SK-N-SH treated with all-trans-retinoic acid at 6 μM for 48 hours (cell line): Measurements from ENCODE around the gene SIGLEC9.

Experiments
- ATAC-seq: fragments of 200-7000 bp; cut with Tn5 transposase; 3 replicates; pipeline ENCODE4 v1.9.1; 2020; ENCODE audit warnings: mild to moderate bottlenecking, moderate library complexity
- ARNTL ChIP-seq: fragments of 450-650 bp; formaldehyde crosslinking; IDR thresholded peaks from 2 replicates; pipeline ENCODE4 v1.5.0; 2020; ENCODE audit warnings: low read depth, mild to moderate bottlenecking, moderate library complexity, borderline replicate concordance
- ESRRG ChIP-seq: fragments of 250-450 bp; sonication (Bioruptor Pico); IDR thresholded peaks from 2 replicates; pipeline ENCODE4 v1.6.1; 2021; ENCODE audit warnings: mild to moderate bottlenecking
- ISL1 ChIP-seq: fragments of 250-450 bp; sonication (Bioruptor Pico); IDR thresholded peaks from 2 replicates; pipeline ENCODE4 v2.1.2; 2022; ENCODE audit warnings: mild to moderate bottlenecking, moderate library complexity
- OSR1 ChIP-seq: fragments of 250-450 bp; sonication (Bioruptor Pico); IDR thresholded peaks from 2 replicates; pipeline ENCODE4 v1.8.0; 2022; ENCODE audit warnings: moderate library complexity, mild to moderate bottlenecking, inconsistent platforms
- PPARA ChIP-seq: fragments of 250-450 bp; sonication (Bioruptor Pico); IDR thresholded peaks from 2 replicates; pipeline ENCODE4 v1.5.0; 2020; ENCODE audit warnings: mild to moderate bottlenecking, borderline replicate concordance
- RARB ChIP-seq: fragments of 250-450 bp; sonication (Bioruptor Pico); IDR thresholded peaks from 2 replicates; pipeline ENCODE4 v1.8.0; 2021; ENCODE audit warnings: mild to moderate bottlenecking, moderate library complexity
- TCF4 ChIP-seq: fragments of 250-450 bp; sonication (Bioruptor Pico); IDR thresholded peaks from 2 replicates; pipeline ENCODE4 v1.8.0; 2021; ENCODE audit warnings: mild to moderate bottlenecking, moderate library complexity, borderline replicate concordance
- TOX ChIP-seq: fragments of 250-450 bp; sonication (Bioruptor Pico); IDR thresholded peaks from 2 replicates; pipeline ENCODE4 v1.8.0; 2021; ENCODE audit warnings: mild to moderate bottlenecking, moderate library complexity, borderline replicate concordance
- ZC3H10 ChIP-seq: fragments of 250-450 bp; sonication (Bioruptor Pico); IDR thresholded peaks from 2 replicates; pipeline ENCODE4 v1.5.1; 2021; ENCODE audit warnings: mild to moderate bottlenecking, moderate library complexity
- ZNF70 ChIP-seq: fragments of 450-650 bp; formaldehyde crosslinking; IDR thresholded peaks from 2 replicates; pipeline ENCODE4 v1.5.0; 2020; ENCODE audit warnings: mild to moderate bottlenecking, moderate library complexity
- ZNF8 ChIP-seq: fragments of 450-650 bp; formaldehyde crosslinking; IDR thresholded peaks from 2 replicates; pipeline ENCODE4 v1.5.0; 2020; ENCODE audit warnings: mild to moderate bottlenecking, moderate library complexity
- TF ChIP-seq, protein P1 (sequence below): fragments of 250-450 bp; sonication (Bioruptor Pico); IDR thresholded peaks from 2 replicates; pipeline ENCODE4 v1.5.1; 2020; ENCODE audit warnings: low read depth, mild to moderate bottlenecking, moderate library complexity
- TF ChIP-seq, protein P2 (sequence below): fragments of 250-450 bp; sonication (Bioruptor Pico); IDR thresholded peaks from 2 replicates; pipeline ENCODE4 v1.8.0; 2020; ENCODE audit warnings: mild to moderate bottlenecking, moderate library complexity, borderline replicate concordance
- TF ChIP-seq, protein P3 (sequence below): fragments of 250-450 bp; sonication (Bioruptor Pico); IDR thresholded peaks from 2 replicates; pipeline ENCODE4 v1.5.0; 2020; ENCODE audit warnings: mild to moderate bottlenecking, moderate library complexity
- TF ChIP-seq, protein P4 (sequence below): fragments of 250-450 bp; sonication (Bioruptor Pico); IDR thresholded peaks from 2 replicates; pipeline ENCODE4 v1.5.1; 2021; ENCODE audit warnings: mild to moderate bottlenecking, moderate library complexity
- TF ChIP-seq, protein P5 (sequence below): fragments of 250-450 bp; sonication (Bioruptor Pico); IDR thresholded peaks from 2 replicates; pipeline ENCODE4 v1.8.0; 2021; ENCODE audit warnings: low read depth, mild to moderate bottlenecking, moderate library complexity, borderline replicate concordance

The SIGLEC9 gene

DNA sequence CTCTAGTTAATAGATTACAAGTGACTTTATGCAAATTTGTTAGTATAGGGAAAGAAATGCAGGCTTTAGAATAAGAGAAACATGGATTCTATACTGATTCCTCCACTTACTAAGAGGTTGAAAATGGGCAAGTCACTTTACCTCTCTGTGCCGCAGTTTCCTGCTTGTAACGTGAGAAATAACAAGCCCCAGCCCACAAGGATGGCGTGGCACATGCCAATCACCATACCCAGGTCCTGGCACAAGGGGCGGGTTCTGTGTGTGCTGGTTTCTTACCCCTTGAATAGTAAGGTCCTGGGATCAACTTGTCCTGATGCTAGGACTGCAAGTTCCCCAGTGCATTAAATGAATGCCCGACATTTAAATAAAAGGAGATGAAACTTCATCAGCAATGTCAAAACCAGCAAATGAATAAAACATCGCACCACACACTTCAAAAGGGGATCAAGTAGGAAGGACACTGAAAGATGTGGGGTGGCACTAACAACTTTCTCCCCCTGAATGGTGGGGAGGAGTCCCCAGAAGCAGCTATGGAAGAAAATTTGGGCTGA is 7.9 kb upstream of the SIGLEC9 start:
- TF ChIP-seq TCF4 (CRISPR knock-in tag) (no peak), ZNF70 (CRISPR knock-in tag) (no peak), RARB (CRISPR knock-in tag) (no peak), TOX (CRISPR knock-in tag) (no peak), PPARA (CRISPR knock-in tag) (no peak), ESRRG (no peak), OSR1 (CRISPR knock-in tag) (no peak)
- TF ChIP-seq, protein P1, sequence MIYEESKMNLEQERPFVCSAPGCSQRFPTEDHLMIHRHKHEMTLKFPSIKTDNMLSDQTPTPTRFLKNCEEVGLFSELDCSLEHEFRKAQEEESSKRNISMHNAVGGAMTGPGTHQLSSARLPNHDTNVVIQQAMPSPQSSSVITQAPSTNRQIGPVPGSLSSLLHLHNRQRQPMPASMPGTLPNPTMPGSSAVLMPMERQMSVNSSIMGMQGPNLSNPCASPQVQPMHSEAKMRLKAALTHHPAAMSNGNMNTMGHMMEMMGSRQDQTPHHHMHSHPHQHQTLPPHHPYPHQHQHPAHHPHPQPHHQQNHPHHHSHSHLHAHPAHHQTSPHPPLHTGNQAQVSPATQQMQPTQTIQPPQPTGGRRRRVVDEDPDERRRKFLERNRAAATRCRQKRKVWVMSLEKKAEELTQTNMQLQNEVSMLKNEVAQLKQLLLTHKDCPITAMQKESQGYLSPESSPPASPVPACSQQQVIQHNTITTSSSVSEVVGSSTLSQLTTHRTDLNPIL, result no peak
- TF ChIP-seq, protein P2, sequence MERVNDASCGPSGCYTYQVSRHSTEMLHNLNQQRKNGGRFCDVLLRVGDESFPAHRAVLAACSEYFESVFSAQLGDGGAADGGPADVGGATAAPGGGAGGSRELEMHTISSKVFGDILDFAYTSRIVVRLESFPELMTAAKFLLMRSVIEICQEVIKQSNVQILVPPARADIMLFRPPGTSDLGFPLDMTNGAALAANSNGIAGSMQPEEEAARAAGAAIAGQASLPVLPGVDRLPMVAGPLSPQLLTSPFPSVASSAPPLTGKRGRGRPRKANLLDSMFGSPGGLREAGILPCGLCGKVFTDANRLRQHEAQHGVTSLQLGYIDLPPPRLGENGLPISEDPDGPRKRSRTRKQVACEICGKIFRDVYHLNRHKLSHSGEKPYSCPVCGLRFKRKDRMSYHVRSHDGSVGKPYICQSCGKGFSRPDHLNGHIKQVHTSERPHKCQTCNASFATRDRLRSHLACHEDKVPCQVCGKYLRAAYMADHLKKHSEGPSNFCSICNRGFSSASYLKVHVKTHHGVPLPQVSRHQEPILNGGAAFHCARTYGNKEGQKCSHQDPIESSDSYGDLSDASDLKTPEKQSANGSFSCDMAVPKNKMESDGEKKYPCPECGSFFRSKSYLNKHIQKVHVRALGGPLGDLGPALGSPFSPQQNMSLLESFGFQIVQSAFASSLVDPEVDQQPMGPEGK (CRISPR knock-in tag), result no peak
- TF ChIP-seq, protein P3, sequence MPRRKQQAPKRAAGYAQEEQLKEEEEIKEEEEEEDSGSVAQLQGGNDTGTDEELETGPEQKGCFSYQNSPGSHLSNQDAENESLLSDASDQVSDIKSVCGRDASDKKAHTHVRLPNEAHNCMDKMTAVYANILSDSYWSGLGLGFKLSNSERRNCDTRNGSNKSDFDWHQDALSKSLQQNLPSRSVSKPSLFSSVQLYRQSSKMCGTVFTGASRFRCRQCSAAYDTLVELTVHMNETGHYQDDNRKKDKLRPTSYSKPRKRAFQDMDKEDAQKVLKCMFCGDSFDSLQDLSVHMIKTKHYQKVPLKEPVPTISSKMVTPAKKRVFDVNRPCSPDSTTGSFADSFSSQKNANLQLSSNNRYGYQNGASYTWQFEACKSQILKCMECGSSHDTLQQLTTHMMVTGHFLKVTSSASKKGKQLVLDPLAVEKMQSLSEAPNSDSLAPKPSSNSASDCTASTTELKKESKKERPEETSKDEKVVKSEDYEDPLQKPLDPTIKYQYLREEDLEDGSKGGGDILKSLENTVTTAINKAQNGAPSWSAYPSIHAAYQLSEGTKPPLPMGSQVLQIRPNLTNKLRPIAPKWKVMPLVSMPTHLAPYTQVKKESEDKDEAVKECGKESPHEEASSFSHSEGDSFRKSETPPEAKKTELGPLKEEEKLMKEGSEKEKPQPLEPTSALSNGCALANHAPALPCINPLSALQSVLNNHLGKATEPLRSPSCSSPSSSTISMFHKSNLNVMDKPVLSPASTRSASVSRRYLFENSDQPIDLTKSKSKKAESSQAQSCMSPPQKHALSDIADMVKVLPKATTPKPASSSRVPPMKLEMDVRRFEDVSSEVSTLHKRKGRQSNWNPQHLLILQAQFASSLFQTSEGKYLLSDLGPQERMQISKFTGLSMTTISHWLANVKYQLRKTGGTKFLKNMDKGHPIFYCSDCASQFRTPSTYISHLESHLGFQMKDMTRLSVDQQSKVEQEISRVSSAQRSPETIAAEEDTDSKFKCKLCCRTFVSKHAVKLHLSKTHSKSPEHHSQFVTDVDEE (CRISPR knock-in tag), result no peak
- ATAC-seq, result no peak

DNA sequence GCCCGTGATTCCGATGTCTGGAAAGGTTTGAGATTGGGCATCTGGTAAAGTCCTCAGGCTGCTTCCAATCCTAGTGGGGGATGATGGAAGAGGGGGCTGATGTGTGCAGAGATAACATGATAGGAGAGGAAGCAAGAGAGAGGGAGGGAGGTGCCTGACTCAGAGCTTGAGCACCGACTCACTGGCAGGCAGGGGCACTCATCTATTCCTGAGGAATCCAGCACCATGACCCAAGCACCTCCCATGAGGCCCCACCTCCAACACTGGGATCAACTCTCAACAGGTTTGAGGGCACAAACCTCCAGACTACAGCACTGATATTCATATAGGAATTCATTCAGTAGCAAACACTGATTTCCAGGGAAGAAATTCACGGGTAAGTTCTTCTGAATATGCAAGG is 5.6 kb upstream of the SIGLEC9 start:
- no peak for TF ChIP-seq RARB (CRISPR knock-in tag)
- no peak for TF ChIP-seq ZNF70 (CRISPR knock-in tag)
- TF ChIP-seq ARNTL, result no peak
- no peak for TF ChIP-seq ZC3H10
- no peak for TF ChIP-seq OSR1 (CRISPR knock-in tag)
- TF ChIP-seq, protein P4, sequence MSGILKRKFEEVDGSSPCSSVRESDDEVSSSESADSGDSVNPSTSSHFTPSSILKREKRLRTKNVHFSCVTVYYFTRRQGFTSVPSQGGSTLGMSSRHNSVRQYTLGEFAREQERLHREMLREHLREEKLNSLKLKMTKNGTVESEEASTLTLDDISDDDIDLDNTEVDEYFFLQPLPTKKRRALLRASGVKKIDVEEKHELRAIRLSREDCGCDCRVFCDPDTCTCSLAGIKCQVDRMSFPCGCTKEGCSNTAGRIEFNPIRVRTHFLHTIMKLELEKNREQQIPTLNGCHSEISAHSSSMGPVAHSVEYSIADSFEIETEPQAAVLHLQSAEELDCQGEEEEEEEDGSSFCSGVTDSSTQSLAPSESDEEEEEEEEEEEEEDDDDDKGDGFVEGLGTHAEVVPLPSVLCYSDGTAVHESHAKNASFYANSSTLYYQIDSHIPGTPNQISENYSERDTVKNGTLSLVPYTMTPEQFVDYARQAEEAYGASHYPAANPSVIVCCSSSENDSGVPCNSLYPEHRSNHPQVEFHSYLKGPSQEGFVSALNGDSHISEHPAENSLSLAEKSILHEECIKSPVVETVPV (CRISPR knock-in tag), result no peak
- no peak for TF ChIP-seq TOX (CRISPR knock-in tag)
- TF ChIP-seq, protein P5, sequence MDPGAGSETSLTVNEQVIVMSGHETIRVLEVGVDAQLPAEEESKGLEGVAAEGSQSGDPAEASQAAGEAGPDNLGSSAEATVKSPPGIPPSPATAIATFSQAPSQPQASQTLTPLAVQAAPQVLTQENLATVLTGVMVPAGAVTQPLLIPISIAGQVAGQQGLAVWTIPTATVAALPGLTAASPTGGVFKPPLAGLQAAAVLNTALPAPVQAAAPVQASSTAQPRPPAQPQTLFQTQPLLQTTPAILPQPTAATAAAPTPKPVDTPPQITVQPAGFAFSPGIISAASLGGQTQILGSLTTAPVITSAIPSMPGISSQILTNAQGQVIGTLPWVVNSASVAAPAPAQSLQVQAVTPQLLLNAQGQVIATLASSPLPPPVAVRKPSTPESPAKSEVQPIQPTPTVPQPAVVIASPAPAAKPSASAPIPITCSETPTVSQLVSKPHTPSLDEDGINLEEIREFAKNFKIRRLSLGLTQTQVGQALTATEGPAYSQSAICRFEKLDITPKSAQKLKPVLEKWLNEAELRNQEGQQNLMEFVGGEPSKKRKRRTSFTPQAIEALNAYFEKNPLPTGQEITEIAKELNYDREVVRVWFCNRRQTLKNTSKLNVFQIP (CRISPR knock-in tag), result no peak
- no peak for TF ChIP-seq ZNF8 (CRISPR knock-in tag)
- TF ChIP-seq ISL1 (CRISPR knock-in tag), result no peak
- TF ChIP-seq, protein P3 (CRISPR knock-in tag), result no peak
- no peak for TF ChIP-seq PPARA (CRISPR knock-in tag)
- TF ChIP-seq, all 23 proteins: peak for 0
- ATAC-seq, result no peak

DNA sequence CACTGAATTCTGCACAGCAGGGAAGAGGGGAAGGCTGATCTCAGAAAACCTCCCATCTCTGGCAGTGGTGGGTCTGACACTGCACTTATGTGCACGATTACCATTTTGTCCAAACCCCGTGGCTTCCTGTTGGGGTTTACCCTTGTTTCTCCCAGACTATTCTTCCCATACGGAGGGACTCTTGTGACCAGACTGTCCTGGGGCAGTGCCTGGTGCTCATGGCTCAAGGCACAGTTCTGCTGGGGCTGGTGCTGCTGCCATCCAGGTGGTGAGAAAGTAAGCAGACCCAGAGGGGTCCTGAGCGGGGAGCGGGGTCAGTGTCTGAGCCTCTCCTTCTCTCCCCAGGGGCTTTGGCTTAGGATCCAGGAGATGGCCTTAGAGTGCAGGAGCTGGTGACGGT is 5.1 kb upstream of the SIGLEC9 start:
- no peak for ATAC-seq
- TF ChIP-seq, protein P1, result no peak
- no peak for TF ChIP-seq ARNTL
- TF ChIP-seq OSR1 (CRISPR knock-in tag), result no peak
- TF ChIP-seq, all 23 proteins: peak for 0
